Fibroblast of skin of left quadriceps (primary cell): ENCODE measurements around the gene FAHD2A.
"Not testable (repeated sequence)": the region's sequence is repeated elsewhere in the genome, so short reads cannot be mapped to it uniquely, and the experiment has no call there.

Source experiments
- DNase-seq, 2 experiments: peaks; one replicate each; pipeline ENCODE4 v3.0.0-alpha.2; 2013; ENCODE audit warnings: low read depth in 2 of 2

Gene FAHD2A

GRCh38 chr2:95402370-95403203 lies at the start of gene FAHD2A:
FAHD2A (plus strand) TSS chr2:95402708; CDS start chr2:95405559, 2,851 bp downstream.
- DNase-seq = peak; percentile 73 to 75

DNA sequence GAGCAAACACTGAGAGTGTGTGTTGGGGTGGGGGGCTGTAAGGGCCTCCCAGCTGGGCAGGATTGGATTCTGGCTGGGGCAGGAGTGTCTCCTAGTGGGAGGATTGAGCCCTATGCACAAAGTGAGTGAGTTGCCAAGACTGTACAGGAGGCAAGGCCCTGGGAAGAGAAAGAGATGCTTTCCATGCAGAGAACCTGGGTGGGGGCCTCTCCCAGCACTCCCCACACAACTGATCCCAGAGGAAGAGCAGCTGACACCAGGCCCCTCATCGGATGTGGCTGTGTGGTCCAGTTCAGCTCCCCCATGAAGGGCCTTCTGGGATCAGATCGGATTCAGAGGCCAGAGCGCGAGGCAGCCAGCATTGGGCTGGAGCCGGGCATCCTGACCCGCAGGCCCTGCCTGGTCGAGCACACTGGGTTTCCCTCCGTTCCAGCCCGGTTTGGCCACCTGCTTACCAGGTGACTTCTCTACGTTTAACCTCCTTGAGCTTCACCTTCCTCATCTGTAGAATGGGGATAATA lies 49.4 kb upstream of the FAHD2A start:
- DNase-seq = no peak

- DNase-seq = no peak
These were observed 48.7 kb upstream of the FAHD2A start for GRCh38 chr2:95353613-95354468.

DNA sequence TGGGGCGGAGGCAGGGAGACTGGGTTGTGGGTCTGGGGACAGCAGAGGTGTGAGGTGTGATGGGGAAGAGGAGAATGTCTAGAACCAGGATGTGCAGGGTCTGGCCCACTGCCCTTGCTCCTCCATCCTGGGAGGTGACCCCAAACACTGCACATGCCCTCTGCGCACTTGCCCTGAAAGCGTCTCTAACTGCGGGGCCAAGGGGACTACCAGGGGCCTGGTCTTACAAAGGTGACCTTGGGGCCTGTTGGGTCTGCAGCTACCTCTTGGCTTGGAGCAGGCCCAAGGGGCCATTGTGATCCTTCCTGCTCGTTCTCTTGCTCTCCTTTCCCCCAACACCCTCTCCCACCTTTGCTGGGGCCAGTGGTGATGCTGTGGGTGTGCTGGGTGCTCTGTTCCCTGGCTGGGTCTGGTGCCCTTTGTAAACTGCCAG lies 48.0 kb upstream of the FAHD2A start:
- no peak for DNase-seq

DNA sequence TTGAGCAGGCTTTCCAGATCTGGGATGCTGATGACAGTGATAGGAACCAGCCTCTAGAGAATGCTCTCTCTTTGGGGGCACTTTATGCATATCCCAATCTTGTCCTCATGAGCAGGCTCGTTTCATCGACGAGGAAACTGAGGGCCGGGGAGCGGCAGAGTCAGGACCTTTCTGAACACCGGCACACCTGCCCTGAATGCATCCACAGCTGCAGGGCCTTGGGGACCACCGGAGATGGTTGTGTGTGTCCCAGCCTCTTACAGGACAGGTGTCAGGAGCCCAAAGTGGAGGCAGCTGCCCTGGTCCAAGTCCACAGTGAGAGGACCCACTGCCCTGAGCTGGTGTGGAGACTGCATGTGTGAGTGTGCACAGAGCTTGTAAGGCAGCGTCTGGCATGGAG lies 47.6 kb upstream of the FAHD2A start:
- DNase-seq = no peak

DNA sequence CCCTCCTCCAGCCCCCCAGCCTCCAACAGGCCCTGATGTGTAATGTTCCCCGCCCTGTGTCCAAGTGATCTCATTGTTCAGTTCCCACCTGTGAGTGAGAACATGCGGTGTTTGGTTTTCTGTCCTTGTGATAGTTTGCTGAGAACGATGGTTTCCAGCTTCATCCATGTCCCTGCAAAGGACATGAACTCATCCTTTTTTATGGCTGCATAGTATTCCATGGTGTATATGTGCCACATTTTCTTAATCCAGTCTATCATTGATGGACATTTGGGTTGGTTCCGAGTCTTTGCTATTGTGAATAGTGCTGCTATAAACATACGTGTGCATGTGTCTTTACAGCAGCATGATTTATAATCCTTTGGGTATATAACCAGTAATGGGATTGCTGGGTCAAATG lies 47.0 kb upstream of the FAHD2A start:
- DNase-seq = not testable (repeated sequence)

GRCh38 chr2:95356821-95357700 lies 45.4 kb upstream of the FAHD2A start:
- no peak for DNase-seq

- no peak for DNase-seq
These were observed 44.7 kb upstream of the FAHD2A start for GRCh38 chr2:95357717-95358280.

GRCh38 chr2:95359031-95359430 lies 43.5 kb upstream of the FAHD2A start:
- DNase-seq = peak; percentile 52 to 54

DNA sequence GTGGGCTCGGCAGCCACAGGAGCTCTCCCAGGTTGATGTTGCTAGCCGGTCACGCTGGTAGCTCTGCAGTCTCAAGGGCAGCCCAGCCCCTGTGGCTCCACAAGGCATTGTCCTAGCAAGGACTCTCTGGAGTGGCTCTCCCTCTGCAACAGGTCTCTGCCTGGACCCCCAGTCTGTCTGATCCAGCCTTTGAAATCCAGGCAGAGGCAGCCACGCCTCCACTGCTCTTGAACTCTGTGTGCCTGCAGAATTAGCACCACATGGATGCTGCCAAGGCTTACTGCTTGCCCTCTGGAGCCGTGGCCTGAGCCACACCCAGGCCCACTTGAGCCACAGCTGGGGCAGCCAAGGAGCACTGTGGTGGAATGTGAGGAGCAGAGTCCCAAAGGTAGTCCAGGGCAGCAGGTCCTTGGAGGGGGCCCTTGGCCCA lies 43.0 kb upstream of the FAHD2A start:
- DNase-seq = no peak

GRCh38 chr2:95361216-95361980 lies 41.1 kb upstream of the FAHD2A start:
- no peak for DNase-seq

DNA sequence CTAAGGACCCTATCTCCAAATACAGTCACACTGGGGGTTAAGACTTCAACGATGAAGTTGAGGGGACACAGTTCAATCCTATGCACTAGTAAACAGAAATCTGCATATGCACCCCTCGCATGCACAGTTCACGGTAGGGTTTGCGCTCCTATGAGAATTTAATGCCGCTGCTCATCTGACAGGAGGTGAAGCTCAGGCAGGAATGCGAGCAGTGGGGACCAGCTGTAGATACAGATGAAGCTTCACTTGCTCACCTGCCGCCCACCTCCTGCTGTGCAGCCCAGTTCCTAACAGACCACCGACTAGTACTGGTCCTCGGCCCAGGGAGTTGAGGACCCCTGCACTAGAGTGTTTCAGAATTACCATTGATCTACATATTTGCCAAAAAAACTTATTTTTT lies 40.0 kb upstream of the FAHD2A start:
- no peak for DNase-seq

DNA sequence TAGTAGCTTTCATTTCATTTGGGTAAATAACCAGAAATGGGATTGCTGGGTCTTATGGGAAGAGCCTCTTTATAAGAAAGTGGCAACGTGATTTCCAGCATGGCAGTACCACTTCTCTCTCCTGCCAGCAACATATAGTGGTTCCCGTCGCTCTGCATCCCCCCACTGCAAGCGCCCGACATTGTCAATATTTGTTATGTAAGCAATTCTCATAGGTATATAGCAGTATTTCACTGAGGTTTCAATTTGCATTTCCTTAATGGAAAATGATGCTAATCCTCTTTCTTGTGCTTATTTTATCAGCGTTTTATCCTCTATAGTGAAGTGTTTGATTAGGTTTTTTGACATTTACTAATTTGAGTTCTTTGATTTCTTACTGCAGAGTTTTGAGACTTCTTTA lies 36.0 kb upstream of the FAHD2A start:
- DNase-seq = no peak

DNA sequence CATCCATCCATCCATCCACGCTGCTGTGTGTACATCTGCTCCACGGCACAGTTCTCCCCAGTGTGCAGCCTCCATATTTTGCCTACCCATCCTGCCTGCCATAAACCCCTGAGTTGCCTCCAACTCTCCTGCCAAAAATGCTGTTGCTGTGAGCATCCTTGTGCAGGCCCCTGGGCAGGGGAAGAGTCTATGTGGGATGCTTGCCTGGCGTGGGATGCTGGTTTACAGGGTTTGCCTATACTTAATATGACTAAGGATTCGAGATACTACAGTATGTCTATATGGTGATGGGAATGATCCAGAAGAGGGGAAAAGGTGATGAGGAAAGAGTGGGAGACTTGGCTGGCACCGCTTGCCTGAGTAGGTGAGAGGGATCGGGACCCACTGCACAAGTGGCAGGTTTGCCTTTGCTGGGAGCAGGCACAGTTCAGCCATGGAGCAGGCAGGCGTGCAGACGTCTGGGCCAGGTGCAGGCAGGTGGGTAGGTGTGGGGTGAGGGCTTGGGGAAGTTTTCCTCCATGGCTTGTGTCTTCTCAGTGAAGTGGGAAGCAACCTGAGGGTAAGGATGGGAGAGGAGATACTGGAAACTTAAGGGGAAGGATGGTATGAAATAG lies 30.2 kb upstream of the FAHD2A start:
- DNase-seq = no peak

- DNase-seq = no peak
These were observed 29.7 kb upstream of the FAHD2A start for GRCh38 chr2:95372845-95373244.

GRCh38 chr2:95374029-95374428 lies 28.5 kb upstream of the FAHD2A start:
- DNase-seq = no peak

DNA sequence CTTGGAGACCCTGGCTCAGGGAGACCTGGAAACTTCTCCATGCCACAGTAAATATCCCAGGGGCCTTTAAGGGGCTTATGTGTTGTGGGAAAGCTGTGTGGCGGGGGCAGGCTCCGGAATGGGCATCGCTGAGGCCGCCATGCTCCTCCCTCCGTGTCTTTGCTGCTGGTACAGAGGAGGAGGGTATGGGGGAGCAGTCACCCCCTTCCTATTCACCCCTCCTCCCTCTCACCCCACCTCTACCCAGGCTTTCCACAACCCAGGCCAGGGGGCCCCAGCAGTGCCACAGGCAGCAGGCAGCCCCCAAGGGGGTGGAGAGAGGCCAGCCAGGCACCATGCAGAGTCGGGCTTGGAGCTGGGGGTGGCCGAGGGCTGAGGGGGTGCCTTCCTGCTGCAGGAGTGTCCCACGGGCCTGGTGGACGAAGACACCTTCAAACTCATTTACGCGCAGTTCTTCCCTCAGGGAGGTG lies 28.0 kb upstream of the FAHD2A start:
- no peak for DNase-seq

DNA sequence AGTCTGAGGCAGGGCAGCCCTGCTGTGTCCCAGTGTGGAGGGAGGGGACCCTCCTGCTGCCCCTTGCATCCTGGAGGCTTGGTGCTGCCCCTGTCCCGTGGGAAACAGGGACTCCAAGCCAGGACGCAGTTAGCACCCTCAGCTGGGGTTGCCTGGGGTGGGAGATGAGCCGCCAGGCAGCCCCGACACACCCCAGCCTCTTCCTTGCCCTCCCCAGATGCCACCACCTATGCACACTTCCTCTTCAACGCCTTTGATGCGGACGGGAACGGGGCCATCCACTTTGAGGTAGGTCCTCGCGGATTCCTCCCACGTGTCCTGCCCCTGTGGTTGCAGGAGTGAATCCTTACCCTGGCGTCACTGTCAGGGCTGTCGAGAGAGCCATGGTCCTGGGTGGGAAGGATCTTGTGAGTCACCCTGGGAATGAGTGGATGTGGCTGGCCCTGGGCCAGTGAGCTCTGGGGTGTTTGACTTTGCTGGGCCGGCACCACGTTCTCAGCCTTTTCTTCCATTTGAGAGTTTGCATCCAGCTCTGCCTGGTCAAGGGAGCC lies 27.5 kb upstream of the FAHD2A start:
- DNase-seq = no peak

GRCh38 chr2:95375532-95376150 lies 26.9 kb upstream of the FAHD2A start:
- no peak for DNase-seq
